Measurements from ENCODE around the gene ALCAM. TPM values are rescaled to one million over a fixed set of nuclear protein-coding genes. Genes with fewer than 3 reads are reported as not detected.
"Not testable (repeated sequence)": the region's sequence is repeated elsewhere in the genome, so short reads cannot be mapped to it uniquely, and the experiment has no call there.

ALCAM gene
- total RNA-seq, 2 donors from 2014 or later: 20.3 to 21.4 TPM

- DNase-seq (no peak), ATAC-seq (no peak)
- intact Hi-C loops (cut with DNase I, micrococcal nuclease): no loop called here
Observed at GRCh38 chr3:105598042-105598796, 231.5 kb downstream of the ALCAM start.

GRCh38 chr3:105599350-105599749 is 232.6 kb downstream of the ALCAM start:
- DNase-seq: no peak
- intact Hi-C loops (cut with DNase I, micrococcal nuclease): no loop called here
- ATAC-seq: no peak

- ATAC-seq; intact Hi-C loops (cut with DNase I, micrococcal nuclease); DNase-seq: not testable (repeated sequence)
Observed at GRCh38 chr3:105601756-105602155, 235.0 kb downstream of the ALCAM start.

GRCh38 chr3:105602286-105602685 is 235.6 kb downstream of the ALCAM start:
- ATAC-seq; intact Hi-C loops (cut with DNase I, micrococcal nuclease); DNase-seq: not testable (repeated sequence)

GRCh38 chr3:105603516-105603915 is 236.8 kb downstream of the ALCAM start:
- DNase-seq; intact Hi-C loops (cut with DNase I, micrococcal nuclease); ATAC-seq: not testable (repeated sequence)

GRCh38 chr3:105606016-105606415 is 239.3 kb downstream of the ALCAM start:
- intact Hi-C loops (cut with DNase I, micrococcal nuclease): no loop called here
- DNase-seq (no peak), ATAC-seq (no peak)

GRCh38 chr3:105608623-105609022 is 241.9 kb downstream of the ALCAM start:
- no peak for ATAC-seq
- DNase-seq: no peak
- intact Hi-C loops (cut with DNase I, micrococcal nuclease): no loop called here

- DNase-seq: no peak
- ATAC-seq: no peak
- intact Hi-C loops (cut with DNase I, micrococcal nuclease): no loop called here
Observed at GRCh38 chr3:105610473-105610872, 243.8 kb downstream of the ALCAM start.

- intact Hi-C loops (cut with DNase I, micrococcal nuclease): no loop called here
- DNase-seq (no peak), ATAC-seq (peak; percentile 91)
Observed at GRCh38 chr3:105611304-105612192, 244.8 kb downstream of the ALCAM start.

GRCh38 chr3:105613120-105613519 is 246.4 kb downstream of the ALCAM start:
- DNase-seq (no peak), ATAC-seq (no peak)
- intact Hi-C loops (cut with DNase I, micrococcal nuclease): no loop called here

- no peak for ATAC-seq
- intact Hi-C loops (cut with DNase I, micrococcal nuclease): no loop called here
- no peak for DNase-seq
Observed at GRCh38 chr3:105614288-105615030, 247.8 kb downstream of the ALCAM start.

GRCh38 chr3:105615814-105616213 is 249.1 kb downstream of the ALCAM start:
- DNase-seq (no peak), ATAC-seq (no peak)
- intact Hi-C loops (cut with DNase I, micrococcal nuclease): no loop called here

GRCh38 chr3:105616374-105617121 is 249.8 kb downstream of the ALCAM start:
- DNase-seq (no peak), ATAC-seq (no peak)
- intact Hi-C loops (cut with DNase I, micrococcal nuclease): no loop called here

- intact Hi-C loops (cut with DNase I, micrococcal nuclease): no loop called here
- DNase-seq (no peak), ATAC-seq (no peak)
Observed at GRCh38 chr3:105618556-105618955, 251.8 kb downstream of the ALCAM start.

- intact Hi-C loops (cut with DNase I, micrococcal nuclease): no loop called here
- DNase-seq: no peak
- ATAC-seq: no peak
Observed at GRCh38 chr3:105619651-105620050, 252.9 kb downstream of the ALCAM start.

- intact Hi-C loops (cut with DNase I, micrococcal nuclease): no loop called here
- no peak for DNase-seq
- ATAC-seq: no peak
Observed at GRCh38 chr3:105620236-105620635, 253.5 kb downstream of the ALCAM start.

- DNase-seq (no peak), ATAC-seq (no peak)
- intact Hi-C loops (cut with DNase I, micrococcal nuclease): no loop called here
Observed at GRCh38 chr3:105622169-105622568, 255.5 kb downstream of the ALCAM start.
